Activated T-helper 1 cell treated with anti-CD3 and anti-CD28 coated beads, Interleukin-12 subunit alpha, Interleukin-12 subunit beta, Interleukin-2, Interleukin-4 antibody, amounts not matched to agents 30 ng/mL and 10 ng/mL and 1 ng/mL, durations not matched to agents 14 hours and 24 hours and 36 hours (primary cell): ENCODE data around the gene DGKI. TPM values are rescaled to one million over a fixed set of nuclear protein-coding genes. Genes with fewer than 3 reads are reported as not detected.

Source experiments
- DNase-seq: peaks from one replicate; pipeline ENCODE4 v3.0.0; 2021; ENCODE audit warnings: low spot score
- H3K27ac Mint-ChIP-seq: one replicate; pipeline ENCODE4 v1.8.0; 2021; ENCODE audit warnings: mild to moderate bottlenecking, mixed read lengths
- H3K27me3 Mint-ChIP-seq: one replicate; pipeline ENCODE4 v1.8.0; 2022; ENCODE audit warnings: mild to moderate bottlenecking, moderate library complexity, mixed read lengths; ENCODE audit not compliant: insufficient read depth
- H3K36me3 Mint-ChIP-seq: one replicate; pipeline ENCODE4 v1.8.0; 2021; ENCODE audit warnings: low read depth, mixed read lengths
- H3K4me1 Mint-ChIP-seq: one replicate; pipeline ENCODE4 v1.8.0; 2021; ENCODE audit warnings: low read depth, mixed read lengths
- H3K4me3 Mint-ChIP-seq: one replicate; pipeline ENCODE4 v1.8.0; 2021; ENCODE audit warnings: mild to moderate bottlenecking, moderate library complexity, mixed read lengths
- H3K9me3 Mint-ChIP-seq: one replicate; pipeline ENCODE4 v1.8.0; 2021; ENCODE audit warnings: mixed read lengths
- intact Hi-C: fragments of 100-400 bp; cut with micrococcal nuclease; formaldehyde crosslinking; loops from one replicate; pipeline ENCODE4 v1.15.1; 2024
- total RNA-seq: library from RNA; stranded (reverse); gene quantifications from 2 replicates; pipeline ENCODE4 v1.2.3, GENCODE V29; 2022

The DGKI gene
- total RNA-seq, 1 donor from 2014 or later, result 27.3 TPM

- H3K27me3 Mint-ChIP-seq, result peaks cover 4% of the 10 kb centered on the region
- no peak overlapping the region for H3K27ac Mint-ChIP-seq
- H3K9me3 Mint-ChIP-seq, result no peaks in the 10 kb centered on the region
- H3K36me3 Mint-ChIP-seq, result no peaks in the 10 kb centered on the region
- no peak for DNase-seq
- H3K4me1 Mint-ChIP-seq, result no peaks in the 10 kb centered on the region
- intact Hi-C loops, result loop anchor here (2.0 kb wide), 1 partner anchor 35 kb away; no protein-coding TSS in a partner anchor
- no peak overlapping the region for H3K4me3 Mint-ChIP-seq
Observed at GRCh38 chr7:137563981-137564380, 282.8 kb downstream of the DGKI start.

GRCh38 chr7:137547485-137547884, 299.3 kb downstream of the DGKI start:
- intact Hi-C loops, result no loop called here
- no peak for DNase-seq
- Mint-ChIP-seq H3K36me3 (peaks cover 2% of the 10 kb centered on the region), H3K4me1 (no peaks in the 10 kb centered on the region), H3K9me3 (no peaks in the 10 kb centered on the region), H3K27ac (no peak overlapping the region), H3K4me3 (no peak overlapping the region), H3K27me3 (no peaks in the 10 kb centered on the region)

DNA sequence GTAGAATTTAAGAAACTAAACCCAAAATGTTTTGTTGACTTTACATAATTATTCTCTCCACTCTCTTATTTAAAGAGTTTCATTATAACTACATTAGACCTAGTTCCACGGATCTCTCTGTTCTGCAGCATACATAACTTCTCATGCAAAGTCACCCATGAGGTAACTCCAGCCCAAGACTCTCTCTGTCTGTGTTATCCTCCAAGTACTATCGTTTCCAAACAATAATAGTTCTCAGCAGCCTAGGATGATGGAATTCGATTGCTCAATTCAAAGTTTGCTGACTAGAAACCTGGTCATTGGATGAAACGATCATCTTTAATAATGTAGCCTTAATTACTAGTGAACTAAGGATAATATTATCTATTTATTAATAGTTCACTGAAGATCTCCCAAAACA, 300.1 kb downstream of the DGKI start:
- DNase-seq, result no peak
- Mint-ChIP-seq H3K27ac (no peak overlapping the region), H3K9me3 (no peaks in the 10 kb centered on the region), H3K36me3 (peaks cover 2% of the 10 kb centered on the region), H3K27me3 (no peaks in the 10 kb centered on the region), H3K4me1 (no peaks in the 10 kb centered on the region), H3K4me3 (no peak overlapping the region)
- intact Hi-C loops, result no loop called here

GRCh38 chr7:137546009-137546408, 300.8 kb downstream of the DGKI start:
- Mint-ChIP-seq H3K27ac (no peak overlapping the region), H3K4me3 (no peak overlapping the region), H3K36me3 (peaks cover 2% of the 10 kb centered on the region), H3K27me3 (no peaks in the 10 kb centered on the region), H3K4me1 (no peaks in the 10 kb centered on the region), H3K9me3 (no peaks in the 10 kb centered on the region)
- intact Hi-C loops, result no loop called here
- DNase-seq, result no peak

- Mint-ChIP-seq H3K27me3 (no peaks in the 10 kb centered on the region), H3K4me3 (no peak overlapping the region), H3K27ac (no peak overlapping the region), H3K9me3 (no peaks in the 10 kb centered on the region), H3K4me1 (no peaks in the 10 kb centered on the region), H3K36me3 (peaks cover 2% of the 10 kb centered on the region)
- intact Hi-C loops, result no loop called here
- no peak for DNase-seq
Observed at GRCh38 chr7:137545059-137545716, 301.6 kb downstream of the DGKI start.

DNA sequence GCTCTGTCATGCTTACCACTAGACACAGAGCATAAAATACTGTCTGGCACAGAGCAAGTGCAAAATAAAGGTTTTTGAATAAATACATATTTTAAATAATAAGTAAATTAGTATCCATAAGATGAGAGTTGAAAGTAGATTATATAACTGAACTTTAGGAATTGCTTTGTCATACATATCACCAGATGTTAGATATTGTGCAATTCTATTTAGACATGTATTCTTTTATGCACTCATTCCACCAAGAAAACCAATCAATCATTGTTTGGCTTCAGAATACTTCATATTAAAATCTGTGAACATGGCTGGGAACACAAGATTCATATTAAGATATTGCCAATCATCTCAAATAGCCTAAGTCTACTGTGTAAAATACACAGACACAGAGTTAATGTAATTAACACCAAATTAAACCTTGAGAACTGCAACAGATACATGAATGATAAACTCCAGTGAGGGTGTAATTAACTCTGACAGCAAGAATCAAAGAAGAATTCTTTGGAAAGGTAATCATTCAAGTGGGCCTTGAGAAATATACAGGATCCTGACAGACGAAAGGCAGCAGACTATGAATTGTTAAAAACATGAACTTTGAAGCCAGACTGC, 302.2 kb downstream of the DGKI start:
- Mint-ChIP-seq H3K4me3 (no peak overlapping the region), H3K9me3 (no peaks in the 10 kb centered on the region), H3K27ac (no peak overlapping the region), H3K27me3 (no peaks in the 10 kb centered on the region), H3K4me1 (no peaks in the 10 kb centered on the region), H3K36me3 (peaks cover 2% of the 10 kb centered on the region)
- intact Hi-C loops, result no loop called here
- DNase-seq, result no peak

GRCh38 chr7:137539111-137539715, 307.6 kb downstream of the DGKI start:
- Mint-ChIP-seq H3K4me3 (no peak overlapping the region), H3K4me1 (no peaks in the 10 kb centered on the region), H3K9me3 (no peaks in the 10 kb centered on the region), H3K27me3 (no peaks in the 10 kb centered on the region), H3K36me3 (no peaks in the 10 kb centered on the region), H3K27ac (no peak overlapping the region)
- DNase-seq, result no peak
- intact Hi-C loops, result no loop called here

DNA sequence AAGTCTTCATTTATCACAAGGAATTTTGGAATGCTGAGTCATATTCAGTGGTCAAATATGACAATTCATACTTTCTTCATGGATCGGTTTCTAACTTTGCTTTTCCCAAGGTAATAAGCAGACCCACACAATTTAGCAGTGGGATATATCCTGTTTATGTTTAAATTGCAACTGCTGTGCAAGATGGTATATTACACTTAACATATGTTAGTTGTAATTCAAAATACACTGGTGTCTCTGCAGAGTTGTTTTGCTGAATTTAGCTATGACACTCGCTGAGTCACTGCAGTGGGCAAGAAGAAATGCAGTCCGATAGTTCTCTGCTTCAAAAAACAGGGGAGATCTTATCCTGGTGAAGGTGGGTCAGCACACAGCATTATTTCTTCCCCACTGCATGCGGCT, 308.4 kb downstream of the DGKI start:
- no peaks in the 10 kb centered on the region for H3K36me3 Mint-ChIP-seq
- H3K27me3 Mint-ChIP-seq, result no peaks in the 10 kb centered on the region

DNA sequence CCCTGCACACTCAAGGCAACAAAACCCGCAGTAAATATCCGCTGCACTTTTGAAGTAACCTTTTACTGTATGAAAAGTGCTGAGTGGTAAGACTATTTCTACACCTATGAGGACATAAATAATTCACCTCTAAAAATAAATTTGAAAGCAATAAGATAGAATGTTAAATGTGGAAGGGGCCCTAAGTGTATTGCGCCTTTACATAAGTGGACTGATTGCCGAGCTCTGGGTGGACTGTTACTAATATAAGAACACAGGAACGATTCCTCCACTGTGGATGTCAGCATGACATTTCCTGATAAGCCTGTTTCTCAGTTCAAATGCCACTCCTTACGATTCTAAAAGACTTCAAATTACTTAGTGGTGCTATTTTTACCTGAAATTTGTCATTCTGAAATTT, 311.2 kb downstream of the DGKI start:
- no peaks in the 10 kb centered on the region for H3K9me3 Mint-ChIP-seq
- DNase-seq, result no peak
- no peak overlapping the region for H3K4me3 Mint-ChIP-seq
- intact Hi-C loops, result no loop called here
- no peak overlapping the region for H3K27ac Mint-ChIP-seq
- H3K4me1 Mint-ChIP-seq, result no peaks in the 10 kb centered on the region
- H3K36me3 Mint-ChIP-seq, result no peaks in the 10 kb centered on the region
- H3K27me3 Mint-ChIP-seq, result no peaks in the 10 kb centered on the region

More for the DNA sequence above, 308.4 kb downstream of the DGKI start:
- intact Hi-C loops, result no loop called here
- H3K4me1 Mint-ChIP-seq, result no peaks in the 10 kb centered on the region
- H3K27ac Mint-ChIP-seq, result no peak overlapping the region
- no peak for DNase-seq
- no peaks in the 10 kb centered on the region for H3K9me3 Mint-ChIP-seq
- H3K4me3 Mint-ChIP-seq, result no peak overlapping the region

DNA sequence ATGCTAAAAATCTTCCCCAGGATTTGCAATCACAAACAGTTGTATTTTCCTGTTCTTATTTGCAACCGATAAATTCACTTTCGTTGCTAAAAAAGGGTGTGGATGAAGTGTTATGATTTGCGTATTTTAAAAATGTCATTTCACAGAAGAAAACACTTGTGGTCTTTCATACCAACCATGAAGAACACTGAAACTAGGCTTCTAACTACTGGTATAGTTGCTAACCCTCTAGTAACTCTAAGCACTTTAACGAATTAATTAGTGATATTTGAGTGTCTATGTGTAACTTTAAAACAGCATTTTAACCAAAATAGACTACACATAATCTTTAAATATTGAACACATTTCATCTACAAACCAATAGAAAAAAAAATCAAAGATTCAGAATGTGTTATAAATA, 315.1 kb downstream of the DGKI start:
- Mint-ChIP-seq H3K4me3 (no peak overlapping the region), H3K27me3 (no peaks in the 10 kb centered on the region), H3K27ac (no peak overlapping the region), H3K9me3 (no peaks in the 10 kb centered on the region), H3K4me1 (no peaks in the 10 kb centered on the region), H3K36me3 (no peaks in the 10 kb centered on the region)
- DNase-seq, result no peak
- intact Hi-C loops, result no loop called here

DNA sequence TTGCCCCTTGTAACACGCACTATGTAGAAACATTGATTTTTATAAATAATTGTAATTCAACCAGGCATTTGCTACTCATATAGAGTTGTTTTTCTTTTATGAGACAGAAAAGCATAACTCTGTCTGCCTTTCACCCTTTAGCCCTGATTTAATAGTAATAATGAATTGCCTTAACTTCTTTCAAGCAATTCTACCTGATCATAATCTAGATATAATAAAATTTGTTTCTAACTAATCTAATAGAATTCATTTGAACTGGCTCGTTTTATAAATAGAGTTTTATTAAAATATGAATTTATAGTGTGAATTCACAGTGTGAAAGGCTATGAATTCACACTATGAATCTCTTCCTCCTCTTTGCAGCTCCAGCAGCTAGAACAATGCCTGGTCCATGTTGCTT, 319.1 kb downstream of the DGKI start:
- DNase-seq, result no peak
- H3K27me3 Mint-ChIP-seq, result no peaks in the 10 kb centered on the region
- intact Hi-C loops, result no loop called here
- H3K36me3 Mint-ChIP-seq, result no peaks in the 10 kb centered on the region
- no peak overlapping the region for H3K4me3 Mint-ChIP-seq
- H3K27ac Mint-ChIP-seq, result no peak overlapping the region
- no peaks in the 10 kb centered on the region for H3K9me3 Mint-ChIP-seq
- no peaks in the 10 kb centered on the region for H3K4me1 Mint-ChIP-seq

GRCh38 chr7:137523171-137523570, 323.6 kb downstream of the DGKI start:
- no peaks in the 10 kb centered on the region for H3K4me1 Mint-ChIP-seq
- no peak for DNase-seq
- no peak overlapping the region for H3K27ac Mint-ChIP-seq
- no peaks in the 10 kb centered on the region for H3K27me3 Mint-ChIP-seq
- H3K4me3 Mint-ChIP-seq, result no peak overlapping the region
- intact Hi-C loops, result no loop called here
- no peaks in the 10 kb centered on the region for H3K9me3 Mint-ChIP-seq
- H3K36me3 Mint-ChIP-seq, result no peaks in the 10 kb centered on the region

GRCh38 chr7:137521451-137521850, 325.3 kb downstream of the DGKI start:
- no peaks in the 10 kb centered on the region for H3K27me3 Mint-ChIP-seq
- H3K36me3 Mint-ChIP-seq, result no peaks in the 10 kb centered on the region
- intact Hi-C loops, result no loop called here
- H3K4me3 Mint-ChIP-seq, result no peak overlapping the region
- no peak for DNase-seq
- no peaks in the 10 kb centered on the region for H3K4me1 Mint-ChIP-seq
- H3K9me3 Mint-ChIP-seq, result no peaks in the 10 kb centered on the region
- H3K27ac Mint-ChIP-seq, result no peak overlapping the region
